Panc1 (cell line): ENCODE measurements around the gene SEMA7A.

ENCODE experiments used
- CTCF ChIP-seq: fragments of 450-650 bp; IDR thresholded peaks from 2 replicates; pipeline ENCODE4 v1.5.1; 2017; ENCODE audit warnings: mild to moderate bottlenecking
- SIN3A ChIP-seq: IDR thresholded peaks from 2 replicates; pipeline ENCODE4 v1.6.1; 2012; ENCODE audit warnings: low read depth, mild to moderate bottlenecking, low read length, moderate library complexity, borderline replicate concordance; ENCODE audit not compliant: insufficient read depth

DNA sequence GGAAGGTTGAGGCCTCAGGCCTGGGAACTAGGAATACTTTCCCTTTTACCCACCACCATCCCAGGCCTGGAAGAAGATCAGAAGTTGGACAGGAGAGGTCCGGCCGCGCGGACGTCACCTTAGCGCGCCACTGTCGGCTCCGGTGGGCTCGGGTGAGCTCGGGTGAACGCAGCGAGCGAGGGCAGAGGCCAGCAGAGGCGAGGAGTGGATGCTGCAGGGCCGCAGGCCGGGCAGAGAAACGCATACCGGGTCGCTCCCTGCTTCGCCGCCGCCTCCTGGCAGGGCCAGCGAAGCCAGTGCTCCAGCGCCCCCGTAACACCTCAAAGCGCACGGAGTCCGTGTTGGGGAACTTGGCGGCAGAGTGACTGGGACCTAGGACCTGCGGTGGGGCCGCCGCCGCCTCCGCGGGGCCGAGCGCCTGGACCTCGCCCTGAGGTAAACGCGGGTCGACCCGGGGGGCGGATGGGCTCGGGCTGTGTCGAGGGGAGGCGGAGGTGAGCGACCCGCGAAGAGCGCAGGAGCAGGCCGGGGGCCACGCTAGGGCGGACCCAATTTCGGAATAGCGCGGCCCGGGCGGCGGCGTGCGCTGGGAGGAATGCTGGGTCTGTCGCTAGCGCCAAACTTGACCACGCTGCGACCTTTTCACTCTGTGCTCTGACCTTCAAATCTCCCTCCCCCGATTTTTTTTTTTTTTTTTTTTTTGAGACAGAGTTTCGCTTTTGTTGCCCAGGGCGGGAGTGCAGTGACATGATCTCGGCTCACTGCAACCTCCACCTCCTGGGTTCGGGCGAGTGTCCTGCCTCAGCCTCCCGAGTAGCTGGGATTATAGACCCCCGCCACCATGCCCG, 67.9 kb downstream of the SEMA7A start:
- TF ChIP-seq CTCF: no peak
- no peak for TF ChIP-seq SIN3A
